Measurements from ENCODE around the gene FIBCD1. TPM values are rescaled to one million over a fixed set of nuclear protein-coding genes. Genes with fewer than 3 reads are reported as not detected.
"Not testable (repeated sequence)": the region's sequence is repeated elsewhere in the genome, so short reads cannot be mapped to it uniquely, and the experiment has no call there.

FIBCD1 gene
- polyA plus RNA-seq, 5 donors: 0.61 to 2.2 (median 1.6) TPM

GRCh38 chr9:130955947-130956621 lies 17.0 kb upstream of the FIBCD1 start:
- DNase-seq: no peak

- DNase-seq: not testable (repeated sequence)
Measured at GRCh38 chr9:130954925-130955324, 15.9 kb upstream of the FIBCD1 start.

GRCh38 chr9:130954317-130954716 lies 15.3 kb upstream of the FIBCD1 start:
- no peak for DNase-seq

GRCh38 chr9:130952065-130952762 lies 13.2 kb upstream of the FIBCD1 start:
- no peak for DNase-seq

GRCh38 chr9:130950039-130950311 lies 10.9 kb upstream of the FIBCD1 start:
- DNase-seq: no peak

- DNase-seq: no peak
Measured at GRCh38 chr9:130949188-130950038, 10.4 kb upstream of the FIBCD1 start.

- DNase-seq: no peak
Measured at GRCh38 chr9:130948266-130948665, 9.2 kb upstream of the FIBCD1 start.

- DNase-seq: no peak
Measured at GRCh38 chr9:130947618-130948140, 8.6 kb upstream of the FIBCD1 start.

GRCh38 chr9:130946766-130947617 lies 7.9 kb upstream of the FIBCD1 start:
- no peak for DNase-seq

- DNase-seq: no peak
Measured at GRCh38 chr9:130945173-130945572, 6.1 kb upstream of the FIBCD1 start.

- no peak for DNase-seq
Measured at GRCh38 chr9:130944510-130945058, 5.5 kb upstream of the FIBCD1 start.

GRCh38 chr9:130943777-130944176 lies 4.7 kb upstream of the FIBCD1 start:
- no peak for DNase-seq

- DNase-seq: no peak
Measured at GRCh38 chr9:130943221-130943620, 4.2 kb upstream of the FIBCD1 start.

GRCh38 chr9:130942679-130943078 lies 3.6 kb upstream of the FIBCD1 start:
- no peak for DNase-seq

GRCh38 chr9:130942084-130942483 lies 3.0 kb upstream of the FIBCD1 start:
- DNase-seq: no peak

- DNase-seq: no peak
Measured at GRCh38 chr9:130940693-130941576, 1.9 kb upstream of the FIBCD1 start.

- no peak for DNase-seq
Measured at GRCh38 chr9:130940027-130940549, 1.0 kb upstream of the FIBCD1 start.

- no peak for DNase-seq
Measured at GRCh38 chr9:130939405-130940026, 469 bp upstream of the FIBCD1 start.

- DNase-seq: no peak
Measured at GRCh38 chr9:130938184-130938651, 829 bp downstream of the FIBCD1 start.

Measured in right lung (tissue), 5 donors.